ENCODE data around the gene NUDT4. TPM values are rescaled to one million over a fixed set of nuclear protein-coding genes. Genes with fewer than 3 reads are reported as not detected.
"Not testable (repeated sequence)": the region's sequence is repeated elsewhere in the genome, so short reads cannot be mapped to it uniquely, and the experiment has no call there.

The NUDT4 gene
- total RNA-seq, 1 experiment from 2014 or later = 24.6 TPM

DNA sequence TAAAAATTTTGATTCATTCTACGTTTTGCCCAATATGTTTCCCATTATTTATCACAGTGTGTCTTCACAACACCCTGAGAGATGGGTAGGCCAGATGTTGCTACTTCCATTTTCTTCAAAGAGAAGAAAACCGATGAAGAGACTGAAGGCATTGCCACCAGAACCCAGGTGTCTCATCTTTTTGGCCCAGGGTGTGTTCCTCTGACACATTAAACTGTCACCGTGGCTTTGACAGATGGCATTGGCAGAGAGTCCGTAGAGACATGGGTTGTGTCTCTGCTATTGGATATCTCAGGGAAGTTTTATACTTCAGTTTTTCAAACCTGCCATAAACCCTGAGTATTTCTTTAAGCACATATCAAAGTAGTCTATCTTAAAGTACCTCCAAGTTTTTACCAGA, 11.3 kb upstream of the NUDT4 start:
- DNase-seq (ENCODE audit: low spot score) = no peak

DNA sequence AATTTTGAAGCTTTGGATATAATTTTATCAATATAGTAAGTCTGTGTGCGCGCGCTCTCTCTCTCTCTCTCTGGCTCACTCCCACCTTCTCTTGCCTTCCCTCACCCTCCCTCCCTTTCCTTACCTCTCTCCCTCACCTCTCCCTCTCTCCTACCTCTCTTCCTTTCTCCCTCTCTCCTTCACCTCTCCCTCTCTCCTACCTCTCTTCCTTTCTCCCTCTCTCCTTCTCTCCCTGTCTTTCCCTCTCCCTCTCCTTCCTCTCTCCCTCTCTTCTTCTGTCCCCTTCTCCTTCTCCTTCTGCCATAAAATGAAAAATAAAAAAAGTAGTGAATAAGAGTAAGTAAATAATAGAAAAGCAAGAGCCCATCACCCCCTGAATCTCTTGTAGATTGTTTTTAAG, 9.0 kb upstream of the NUDT4 start:
- no peak for DNase-seq (ENCODE audit: low spot score)

DNA sequence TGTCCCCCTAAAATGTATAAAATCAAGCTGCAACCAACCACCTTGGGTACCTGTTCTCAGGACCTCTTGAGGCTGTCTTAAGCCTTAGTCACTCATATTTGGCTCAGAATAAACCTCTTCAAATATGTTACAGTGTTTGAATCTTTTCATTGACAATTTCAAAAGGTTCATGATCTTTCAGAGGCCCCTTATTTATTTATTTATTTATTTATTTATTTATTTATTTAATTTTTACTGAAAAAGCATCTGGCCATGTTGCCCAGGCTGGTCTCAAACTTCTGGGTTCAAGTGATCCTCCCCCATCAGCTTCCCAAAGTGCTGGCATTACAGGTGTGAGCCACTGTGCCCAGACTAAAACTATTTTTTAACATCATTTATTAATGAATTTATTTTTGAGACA, 8.2 kb upstream of the NUDT4 start:
- no peak for DNase-seq (ENCODE audit: low spot score)

DNA sequence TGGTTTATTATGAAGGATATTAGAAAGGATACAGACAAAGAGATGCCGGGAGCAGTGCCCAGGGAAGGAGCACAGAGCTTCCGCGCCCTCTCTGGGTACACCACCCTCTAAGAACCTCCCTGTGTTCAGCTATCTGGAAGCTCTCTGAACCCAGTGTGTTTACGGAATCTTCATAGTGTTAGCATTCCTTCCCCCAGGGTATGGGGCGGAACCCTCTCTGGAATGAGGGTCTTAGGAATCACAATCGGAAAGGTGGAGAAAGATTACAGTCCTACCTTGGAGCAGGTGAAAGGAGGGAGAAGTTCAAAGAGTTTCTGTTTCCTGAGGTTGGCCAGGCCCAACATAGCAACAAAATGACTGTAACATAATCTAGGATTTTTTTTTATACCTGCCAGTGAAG, 6.8 kb upstream of the NUDT4 start:
- no peak for DNase-seq (ENCODE audit: low spot score)

DNA sequence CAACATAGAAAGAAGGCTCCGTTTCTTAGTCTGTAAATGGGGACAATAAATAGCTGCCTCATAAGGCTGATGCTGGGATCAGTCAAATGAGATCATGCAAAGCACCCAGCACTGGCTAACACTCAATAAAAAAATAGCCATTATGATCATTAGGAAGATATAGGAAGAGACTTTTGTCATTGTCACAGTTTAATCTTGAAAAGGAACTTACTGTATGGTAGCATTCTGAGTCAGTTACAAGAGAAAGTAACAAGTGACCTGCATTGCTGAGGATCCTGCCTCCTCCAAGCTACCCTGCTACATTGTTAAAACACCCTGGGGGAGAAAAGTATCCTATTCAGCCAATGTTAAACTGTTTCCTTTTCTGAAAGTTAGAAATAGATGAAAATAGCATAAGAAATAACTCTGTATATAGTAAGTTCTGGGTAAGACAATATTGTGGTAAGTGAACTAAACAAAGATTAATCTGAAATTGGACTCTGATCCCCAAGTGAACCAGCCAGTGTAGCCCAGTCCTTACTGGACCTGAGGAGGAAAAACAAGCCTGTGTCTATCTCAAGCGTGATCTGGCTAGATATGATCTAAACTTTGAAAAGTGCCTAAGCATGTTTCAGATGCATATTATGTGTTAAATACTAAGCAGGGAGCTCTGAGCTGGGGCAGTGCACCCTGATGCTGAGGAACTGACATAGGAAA, 3.6 kb upstream of the NUDT4 start:
- DNase-seq (ENCODE audit: low spot score) = no peak

DNA sequence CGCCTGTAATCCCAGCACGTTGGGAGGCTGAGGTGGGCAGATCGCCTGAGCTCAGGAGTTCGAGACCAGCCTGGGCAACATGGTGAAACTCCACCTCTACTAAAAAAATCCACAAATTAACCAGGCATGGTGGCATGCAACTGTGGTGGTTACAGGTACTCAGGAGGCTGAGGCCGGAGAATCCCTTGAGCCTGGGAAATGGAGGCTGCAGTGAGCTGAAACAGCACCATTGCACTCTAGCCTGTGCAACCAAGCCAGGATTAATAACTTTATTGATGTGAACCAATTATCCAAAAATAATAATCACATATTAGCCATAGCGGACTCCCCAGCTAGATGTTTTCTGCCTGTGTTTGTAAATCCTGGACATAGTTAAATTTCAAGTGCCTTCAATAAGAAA, 1.8 kb upstream of the NUDT4 start:
- DNase-seq (ENCODE audit: low spot score) = no peak

DNA sequence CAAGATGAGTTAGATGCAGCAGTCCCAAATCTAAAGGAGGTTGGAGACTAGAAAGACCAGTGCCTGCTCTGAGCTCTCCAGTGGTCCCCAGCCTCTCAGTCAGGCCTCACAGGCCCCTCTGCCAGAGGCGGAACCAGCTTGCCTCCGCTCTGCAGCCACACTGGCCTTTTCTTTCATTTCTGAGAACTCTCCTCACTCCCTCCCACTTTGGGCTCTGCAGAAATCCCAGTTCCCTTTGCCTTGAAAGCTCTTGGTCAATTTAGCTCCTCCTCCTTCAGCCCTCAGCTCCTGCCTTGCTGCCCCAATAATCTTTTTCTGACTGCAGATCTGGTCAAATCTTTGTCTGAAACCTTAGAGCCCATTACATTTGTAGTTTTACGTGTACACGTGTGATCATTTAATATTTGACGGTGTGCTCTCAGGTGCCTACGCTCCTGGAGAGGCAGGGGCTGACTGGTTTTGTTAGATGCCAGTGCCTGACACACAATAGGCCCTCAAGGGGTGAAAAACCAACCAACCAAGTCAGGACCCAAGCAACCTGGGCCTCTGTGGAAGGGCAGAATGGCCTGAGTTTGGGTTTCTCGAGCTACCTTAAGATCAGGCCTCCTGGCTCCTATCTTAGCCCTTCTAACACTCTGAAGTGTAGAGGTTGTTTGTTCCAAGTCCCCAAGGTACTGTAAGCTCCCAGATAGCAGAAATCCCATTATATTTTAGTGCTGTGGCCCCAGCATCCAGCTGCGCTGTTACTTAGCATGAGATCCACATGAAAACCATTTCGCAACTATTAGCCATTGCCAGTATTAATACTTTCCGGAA, 1.1 kb upstream of the NUDT4 start:
- no peak for DNase-seq (ENCODE audit: low spot score)

DNA sequence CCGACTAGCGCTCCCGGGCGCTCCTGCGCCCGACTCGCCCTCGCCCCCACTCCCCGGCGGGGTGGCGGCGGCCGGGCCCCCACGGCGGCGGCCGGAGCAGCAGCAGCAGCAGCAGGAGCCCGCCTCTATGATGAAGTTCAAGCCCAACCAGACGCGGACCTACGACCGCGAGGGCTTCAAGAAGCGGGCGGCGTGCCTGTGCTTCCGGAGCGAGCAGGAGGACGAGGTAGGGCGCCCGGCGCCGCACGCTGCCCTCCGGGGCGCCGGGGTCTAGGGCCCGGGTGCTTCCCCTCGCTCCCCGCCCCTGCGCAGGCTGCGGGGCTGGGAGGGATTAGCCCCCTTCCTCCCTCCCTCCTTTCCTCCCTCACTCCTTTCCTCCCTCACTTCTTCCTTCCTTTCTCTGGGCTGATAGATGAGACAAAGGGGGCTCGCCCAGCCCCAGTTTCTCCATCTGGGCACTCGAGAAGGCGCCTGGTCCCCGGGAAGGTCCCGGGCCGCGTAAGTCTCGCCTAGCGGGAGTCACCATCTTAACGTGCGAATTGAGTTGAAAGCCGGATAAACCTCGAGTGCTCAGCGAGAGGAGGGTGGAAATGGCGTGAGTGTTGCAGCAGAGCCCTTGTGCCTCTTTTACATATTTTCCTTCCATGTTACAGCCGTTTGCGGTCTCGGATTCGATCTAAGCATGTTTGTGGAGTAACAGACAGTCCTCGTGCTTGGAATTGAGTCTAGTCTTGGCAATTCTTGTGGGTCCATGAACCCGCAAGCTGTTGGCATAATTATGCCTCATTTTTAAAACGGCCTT, 672 bp downstream of the NUDT4 start:
- peak; percentile 48 for DNase-seq (ENCODE audit: low spot score)

DNA sequence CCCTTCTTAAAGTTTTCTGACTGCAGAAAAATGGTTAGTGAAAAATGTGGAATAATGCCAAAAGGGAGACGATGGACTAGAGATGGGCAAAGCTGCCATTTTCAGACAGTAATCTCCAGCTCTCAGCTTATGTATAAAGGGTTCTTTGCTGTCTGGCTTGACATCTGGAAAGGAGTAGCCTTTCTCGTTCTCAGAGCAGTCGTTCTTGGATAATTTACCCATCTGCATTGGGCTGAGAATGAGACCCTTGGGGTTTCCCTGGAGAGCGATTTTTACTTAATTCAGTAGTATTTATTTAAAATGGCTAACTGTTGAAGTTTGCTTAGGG, 1.2 kb downstream of the NUDT4 start:
- DNase-seq (ENCODE audit: low spot score) = no peak

DNA sequence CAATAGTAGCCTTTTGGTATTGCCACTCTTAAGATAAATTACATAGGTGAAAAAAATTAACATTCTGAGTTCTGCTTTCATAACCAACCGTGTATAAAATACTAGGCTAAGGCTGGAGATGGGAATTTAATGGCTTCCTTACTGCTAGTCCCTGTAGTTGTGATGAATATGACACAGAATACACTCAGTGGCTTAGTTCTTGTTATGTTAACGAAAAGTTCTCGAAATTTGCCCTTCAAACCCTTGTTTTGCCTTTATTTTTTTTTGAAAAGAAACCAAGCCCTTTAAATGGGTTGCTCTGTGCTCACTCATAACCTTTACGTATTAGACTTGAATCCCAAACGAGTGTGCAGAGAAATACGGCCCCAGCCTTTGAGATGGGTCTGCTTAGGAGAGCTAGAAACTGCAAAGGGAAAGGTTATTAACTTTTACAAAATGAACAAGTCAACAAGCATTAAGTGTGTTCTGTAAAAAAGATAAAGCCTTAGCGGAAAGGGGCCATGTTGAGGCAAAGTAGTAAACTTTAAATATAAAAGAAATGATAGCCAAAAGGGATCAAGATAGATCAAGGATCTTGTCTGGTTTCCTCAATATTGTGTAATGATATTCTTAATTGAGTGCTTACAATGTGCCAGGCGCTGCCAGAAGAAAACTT, 1.7 kb downstream of the NUDT4 start:
- no peak for DNase-seq (ENCODE audit: low spot score)

DNA sequence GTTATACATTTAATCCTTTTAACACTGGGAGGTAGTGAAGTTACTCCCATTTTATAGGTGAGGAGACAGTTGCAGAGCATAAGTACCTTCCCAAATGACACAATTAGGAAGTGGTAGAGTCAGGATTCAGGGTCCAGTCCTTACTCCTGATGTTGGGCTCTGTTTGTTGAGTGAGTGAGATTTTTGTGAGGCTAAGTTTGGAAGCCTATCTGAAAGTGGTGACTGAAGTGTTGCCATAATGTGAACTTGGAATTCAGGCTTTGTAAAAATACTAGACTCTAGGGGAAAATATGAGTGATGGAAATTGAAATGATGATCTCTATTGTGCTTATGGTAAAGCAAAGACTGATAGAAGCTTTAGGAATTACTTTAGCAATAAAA, 2.2 kb downstream of the NUDT4 start:
- DNase-seq (ENCODE audit: low spot score) = no peak

DNA sequence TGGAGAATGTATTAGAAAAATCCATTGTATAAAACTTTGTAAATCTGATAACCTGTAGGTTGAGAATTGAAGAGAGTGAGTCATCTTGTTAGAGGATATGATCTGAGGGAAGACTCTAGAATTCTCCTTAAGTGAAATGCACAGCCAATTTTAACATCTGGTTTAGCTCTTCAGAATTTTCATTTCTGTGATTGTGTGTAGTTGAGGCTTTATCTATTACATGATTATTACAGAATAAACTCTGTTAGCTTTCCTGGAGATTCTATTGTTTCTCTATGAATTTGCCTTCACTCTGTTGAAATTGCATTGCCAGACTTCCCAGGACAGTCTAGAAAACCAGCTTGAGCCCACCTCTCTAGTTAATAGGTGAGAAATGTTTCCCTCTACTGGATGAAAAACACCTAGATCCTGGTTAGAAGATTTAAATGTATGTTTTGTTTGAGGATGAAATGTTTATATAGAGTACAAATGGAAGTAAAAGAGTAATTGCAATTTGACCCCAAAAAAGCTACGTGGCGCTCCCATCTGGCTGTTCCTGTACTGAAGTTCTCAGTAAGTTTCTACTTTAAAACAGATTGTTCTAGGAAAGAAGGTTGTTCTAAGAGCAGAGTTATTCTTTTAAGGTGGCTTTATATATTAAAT, 2.9 kb downstream of the NUDT4 start:
- peak; percentile 53 for DNase-seq (ENCODE audit: low spot score)

DNA sequence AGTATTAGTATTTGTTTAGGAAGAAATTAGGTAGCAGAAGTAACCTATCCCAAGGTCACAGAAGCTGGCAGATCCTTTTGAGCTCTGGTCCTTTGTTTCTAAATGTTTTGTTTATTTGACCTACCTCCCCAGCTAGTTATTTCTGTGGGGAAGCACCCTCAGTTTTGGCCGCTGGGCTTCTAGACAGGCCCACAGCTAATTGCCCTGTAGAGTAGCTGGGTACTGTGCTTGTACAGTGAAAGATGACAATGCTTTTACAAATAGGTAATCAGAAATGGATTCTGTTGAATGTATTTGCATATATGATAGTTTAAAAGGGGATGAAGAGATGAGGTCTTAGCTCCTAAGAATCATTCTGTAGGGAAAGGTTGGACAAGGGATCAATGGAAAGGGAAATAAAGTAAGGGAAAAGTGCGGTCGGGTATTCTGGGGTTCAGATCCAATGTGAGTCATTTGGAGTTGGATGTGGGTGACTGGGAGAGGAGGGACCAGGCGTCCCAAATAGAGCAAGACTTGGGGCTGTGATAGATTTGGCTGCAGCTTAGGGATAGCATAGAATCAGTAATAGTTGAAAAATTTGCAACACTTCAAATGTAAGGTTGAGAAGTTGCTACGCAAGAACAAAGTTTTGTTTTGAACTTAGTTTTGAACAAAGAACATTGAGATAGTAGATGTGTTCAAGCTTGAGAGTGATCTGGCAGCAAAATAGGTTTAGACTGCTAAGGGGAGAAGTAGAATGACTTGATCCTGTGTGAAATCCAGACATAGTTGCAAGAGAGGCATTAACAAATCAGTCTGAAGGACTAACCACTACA, 3.6 kb downstream of the NUDT4 start:
- no peak for DNase-seq (ENCODE audit: low spot score)

DNA sequence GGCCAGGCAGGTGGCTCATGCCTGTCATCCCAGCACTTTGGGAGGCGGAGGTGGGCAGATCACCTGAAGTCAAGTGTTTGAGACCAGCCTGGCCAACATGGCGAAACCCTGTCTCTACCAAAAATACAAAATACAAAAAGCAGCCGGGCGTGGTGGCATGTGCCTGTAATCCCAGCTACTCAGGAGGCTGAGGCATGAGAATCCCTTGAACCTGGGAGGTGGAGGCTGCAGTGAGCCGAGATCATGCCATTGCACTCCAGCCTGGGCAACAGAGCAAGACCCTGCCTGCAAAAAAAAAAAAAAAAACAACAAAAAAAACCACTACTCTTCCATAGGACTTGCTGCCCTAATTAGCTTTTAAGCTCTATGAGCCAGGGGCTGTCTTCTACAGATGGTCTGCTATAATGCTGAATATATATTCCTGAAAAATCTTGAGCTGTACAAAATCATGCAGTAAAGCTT, 4.3 kb downstream of the NUDT4 start:
- DNase-seq (ENCODE audit: low spot score) = not testable (repeated sequence)

DNA sequence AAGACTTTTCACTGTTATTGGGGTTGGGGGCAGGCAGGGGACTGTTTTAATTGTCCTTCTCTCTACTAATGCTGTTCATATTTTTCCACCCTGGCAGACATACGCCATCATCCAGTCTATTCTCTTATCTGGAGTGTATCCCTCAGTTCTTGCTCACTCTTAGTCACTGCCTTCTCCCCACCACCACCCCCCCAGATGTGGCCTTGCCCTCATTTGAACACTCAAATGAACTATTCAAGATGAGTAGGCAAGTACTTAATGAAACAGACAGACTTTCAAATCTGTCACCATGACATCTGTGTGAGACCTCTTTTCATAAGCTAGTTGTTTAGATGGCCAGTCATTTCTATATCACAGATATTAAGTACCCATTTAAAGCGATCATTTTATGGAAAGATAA, 10.1 kb downstream of the NUDT4 start:
- DNase-seq (ENCODE audit: low spot score) = no peak

DNA sequence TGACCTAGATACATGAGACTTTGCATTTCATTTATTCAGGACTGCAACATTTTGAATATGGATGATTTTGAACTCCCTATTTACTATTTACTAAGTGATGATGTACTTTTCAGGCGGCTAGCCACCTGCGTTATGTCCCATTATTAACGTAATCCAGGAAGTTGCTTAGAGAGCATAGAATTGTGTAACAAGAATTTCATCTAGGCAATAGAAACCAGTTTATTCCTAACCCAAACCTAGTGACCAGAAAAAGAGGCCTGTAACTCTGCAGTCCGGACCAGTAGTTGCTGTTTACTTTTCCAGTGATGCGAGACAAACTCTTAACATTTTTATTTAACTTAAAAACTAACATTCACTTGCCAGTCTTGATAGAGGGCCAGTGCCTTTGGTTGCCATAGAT, 12.3 kb downstream of the NUDT4 start:
- no peak for DNase-seq (ENCODE audit: low spot score)

DNA sequence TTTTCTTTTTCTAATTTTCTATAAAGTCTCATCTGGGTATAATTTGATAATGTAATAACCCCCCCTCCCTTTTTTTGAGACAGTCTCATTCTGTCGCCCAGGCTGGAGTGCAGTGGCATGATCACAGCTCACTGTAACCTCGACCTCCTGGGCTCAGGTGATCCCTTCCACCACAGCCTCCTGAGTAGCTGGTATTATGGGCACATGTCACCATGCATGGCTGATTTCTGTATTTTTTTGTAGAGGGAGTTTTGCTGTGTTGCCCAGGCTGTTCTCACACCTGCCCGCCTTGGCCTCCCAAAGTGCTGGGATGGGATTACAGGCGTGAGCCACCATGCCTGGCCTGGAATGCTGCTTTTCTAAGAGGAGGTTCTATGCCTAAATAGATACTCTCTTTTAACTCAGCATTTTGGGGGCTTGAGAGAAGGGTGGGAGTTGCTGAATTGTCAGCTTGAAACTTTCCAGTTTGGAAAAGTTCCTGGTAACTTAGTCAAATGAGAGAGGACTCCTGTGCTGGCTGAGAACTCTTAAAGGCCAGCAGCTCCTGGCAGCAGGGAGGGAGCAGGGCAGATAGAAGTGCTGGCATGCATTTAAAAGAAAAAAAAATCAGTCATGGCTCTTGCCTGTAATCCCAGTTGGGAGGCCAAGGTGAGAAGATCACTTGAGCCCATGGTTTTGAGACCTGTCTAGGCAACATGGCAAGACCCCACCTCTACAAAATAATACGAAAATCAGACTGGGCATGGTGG, 13.0 kb downstream of the NUDT4 start:
- no peak for DNase-seq (ENCODE audit: low spot score)

DNA sequence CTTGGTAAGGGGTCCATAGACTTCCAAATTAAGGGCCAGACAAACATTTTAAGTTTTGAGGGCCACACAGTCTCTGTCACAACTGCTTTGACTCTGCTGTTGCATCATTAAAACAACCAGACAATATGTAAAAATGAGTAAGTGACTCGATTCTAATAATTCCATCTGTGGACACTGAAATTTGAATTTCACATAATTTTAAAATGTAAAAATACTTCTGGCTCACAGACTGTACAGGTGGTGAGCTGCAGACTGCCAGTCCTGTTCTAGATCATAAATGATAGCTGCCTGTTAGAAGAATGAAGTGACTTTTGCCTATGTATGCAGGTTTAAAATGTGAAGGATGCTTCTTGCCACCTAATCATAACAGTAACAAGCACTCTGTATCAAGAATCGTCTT, 15.7 kb downstream of the NUDT4 start:
- DNase-seq (ENCODE audit: low spot score) = no peak

DNA sequence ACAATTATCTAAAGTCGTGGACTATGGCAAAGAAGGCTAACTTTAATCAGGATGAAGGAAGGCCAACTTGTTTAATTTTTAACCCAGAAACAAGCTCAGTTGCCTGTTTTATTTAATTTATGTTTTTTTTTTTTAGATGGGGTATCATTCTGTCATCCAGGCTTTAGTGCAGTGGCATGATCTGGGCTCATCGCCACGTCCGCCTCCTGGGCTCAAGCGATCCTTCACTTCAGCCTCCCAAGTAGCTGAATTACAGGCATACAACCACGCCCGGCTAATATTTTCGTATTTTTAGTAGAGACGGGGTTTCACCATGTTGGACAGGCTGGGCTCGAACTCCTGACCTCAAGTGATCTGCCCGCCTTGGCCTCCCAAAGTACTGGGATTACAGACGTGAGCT, 19.7 kb downstream of the NUDT4 start:
- DNase-seq (ENCODE audit: low spot score) = no peak
